ENCODE data around the gene NOMO2.
"Not testable (repeated sequence)": the region's sequence is repeated elsewhere in the genome, so short reads cannot be mapped to it uniquely, and the experiment has no call there.

NOMO2 gene, protein sequence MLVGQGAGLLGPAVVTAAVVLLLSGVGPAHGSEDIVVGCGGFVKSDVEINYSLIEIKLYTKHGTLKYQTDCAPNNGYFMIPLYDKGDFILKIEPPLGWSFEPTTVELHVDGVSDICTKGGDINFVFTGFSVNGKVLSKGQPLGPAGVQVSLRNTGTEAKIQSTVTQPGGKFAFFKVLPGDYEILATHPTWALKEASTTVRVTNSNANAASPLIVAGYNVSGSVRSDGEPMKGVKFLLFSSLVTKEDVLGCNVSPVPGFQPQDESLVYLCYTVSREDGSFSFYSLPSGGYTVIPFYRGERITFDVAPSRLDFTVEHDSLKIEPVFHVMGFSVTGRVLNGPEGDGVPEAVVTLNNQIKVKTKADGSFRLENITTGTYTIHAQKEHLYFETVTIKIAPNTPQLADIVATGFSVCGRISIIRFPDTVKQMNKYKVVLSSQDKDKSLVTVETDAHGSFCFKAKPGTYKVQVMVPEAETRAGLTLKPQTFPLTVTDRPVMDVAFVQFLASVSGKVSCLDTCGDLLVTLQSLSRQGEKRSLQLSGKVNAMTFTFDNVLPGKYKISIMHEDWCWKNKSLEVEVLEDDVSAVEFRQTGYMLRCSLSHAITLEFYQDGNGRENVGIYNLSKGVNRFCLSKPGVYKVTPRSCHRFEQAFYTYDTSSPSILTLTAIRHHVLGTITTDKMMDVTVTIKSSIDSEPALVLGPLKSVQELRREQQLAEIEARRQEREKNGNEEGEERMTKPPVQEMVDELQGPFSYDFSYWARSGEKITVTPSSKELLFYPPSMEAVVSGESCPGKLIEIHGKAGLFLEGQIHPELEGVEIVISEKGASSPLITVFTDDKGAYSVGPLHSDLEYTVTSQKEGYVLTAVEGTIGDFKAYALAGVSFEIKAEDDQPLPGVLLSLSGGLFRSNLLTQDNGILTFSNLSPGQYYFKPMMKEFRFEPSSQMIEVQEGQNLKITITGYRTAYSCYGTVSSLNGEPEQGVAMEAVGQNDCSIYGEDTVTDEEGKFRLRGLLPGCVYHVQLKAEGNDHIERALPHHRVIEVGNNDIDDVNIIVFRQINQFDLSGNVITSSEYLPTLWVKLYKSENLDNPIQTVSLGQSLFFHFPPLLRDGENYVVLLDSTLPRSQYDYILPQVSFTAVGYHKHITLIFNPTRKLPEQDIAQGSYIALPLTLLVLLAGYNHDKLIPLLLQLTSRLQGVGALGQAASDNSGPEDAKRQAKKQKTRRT

GRCh38 chr16:18561727-18562314 is at the start of gene NOMO2:
Gene NOMO2 (minus strand): TSS chr16:18562097. CDS start chr16:18562040, 57 bp downstream.
- not testable (repeated sequence) for DNase-seq

- not testable (repeated sequence) for DNase-seq
Observed at GRCh38 chr16:18610147-18610803, 48.4 kb upstream of the NOMO2 start.

GRCh38 chr16:18608271-18608670 is 46.4 kb upstream of the NOMO2 start:
- DNase-seq, result not testable (repeated sequence)

- DNase-seq, result not testable (repeated sequence)
Observed at GRCh38 chr16:18603572-18604246, 41.8 kb upstream of the NOMO2 start.

DNA sequence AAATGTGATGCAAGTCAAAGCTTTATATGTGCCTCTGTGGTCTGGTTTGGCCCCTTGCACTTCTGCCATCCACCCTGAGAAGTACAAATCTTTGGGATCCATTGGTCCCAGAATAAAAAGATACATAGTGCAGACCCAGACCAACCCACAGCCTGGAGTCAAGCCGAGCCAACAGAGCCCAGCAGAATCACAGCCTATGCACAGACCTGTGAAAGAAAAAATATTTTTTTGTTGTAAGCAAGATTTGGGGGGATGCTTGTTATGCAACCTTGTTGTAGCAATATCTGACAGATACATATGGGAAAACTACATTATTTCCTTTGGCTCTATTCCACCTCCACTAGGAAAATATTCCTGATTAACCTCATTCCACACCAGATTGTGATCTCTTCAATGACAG is 36.7 kb upstream of the NOMO2 start:
- not testable (repeated sequence) for DNase-seq

DNA sequence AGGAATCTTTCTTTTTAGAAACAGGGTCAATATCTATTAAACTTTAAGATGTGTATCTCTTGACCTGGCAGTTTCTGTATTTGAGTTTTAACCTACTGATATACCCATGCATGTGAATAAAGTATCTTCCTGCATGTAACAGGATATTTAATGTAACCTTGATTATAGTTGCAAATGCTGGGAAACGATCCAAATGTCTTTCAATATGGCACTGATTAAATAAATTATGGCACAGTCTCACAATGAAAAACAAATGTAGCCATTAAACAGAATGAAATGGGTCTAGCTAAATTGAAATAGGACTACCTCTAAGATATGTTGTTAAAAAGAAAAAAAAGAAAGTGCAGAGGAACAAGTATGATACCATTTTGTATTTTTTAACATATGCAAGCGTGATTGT is 35.8 kb upstream of the NOMO2 start:
- DNase-seq, result not testable (repeated sequence)

DNA sequence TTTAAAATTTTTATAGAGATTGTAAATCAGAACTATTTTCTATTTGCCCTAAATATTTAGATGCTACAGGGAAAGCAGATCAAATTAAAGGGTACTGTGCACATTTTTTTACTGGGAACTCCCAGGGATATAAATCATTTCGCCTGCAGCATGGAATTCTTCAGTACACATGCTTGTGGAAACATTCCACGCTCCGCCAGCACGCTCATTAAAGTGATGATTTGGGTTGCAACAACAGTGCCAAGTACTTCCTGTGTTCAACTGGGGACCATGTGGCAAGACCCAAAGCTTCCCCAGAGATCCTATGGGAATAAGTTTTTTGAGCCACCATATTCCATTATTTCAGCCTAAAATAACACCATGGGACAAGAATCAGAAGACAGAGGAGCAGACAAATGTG is 35.4 kb upstream of the NOMO2 start:
- DNase-seq, result not testable (repeated sequence)

DNA sequence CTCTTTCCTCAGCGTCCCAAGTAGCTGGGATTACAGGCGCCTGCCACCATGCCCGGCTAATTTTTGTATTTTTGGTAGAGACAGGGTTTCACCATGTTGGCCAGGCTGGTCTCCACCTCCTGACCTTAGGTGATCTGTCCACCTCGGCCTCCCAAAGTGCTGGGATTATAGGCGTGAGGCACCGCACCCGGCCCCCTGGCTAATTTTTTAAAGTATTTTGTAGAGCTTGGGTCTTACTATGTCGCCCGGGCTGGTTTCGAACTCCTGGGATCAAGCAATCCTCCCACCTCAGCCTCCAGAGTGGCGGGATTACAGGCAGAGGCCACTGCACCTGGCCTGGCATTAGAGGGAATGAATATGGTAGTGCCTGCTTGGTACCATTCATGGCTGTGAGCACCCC is 33.9 kb upstream of the NOMO2 start:
- not testable (repeated sequence) for DNase-seq

- not testable (repeated sequence) for DNase-seq
Observed at GRCh38 chr16:18594880-18595279, 33.0 kb upstream of the NOMO2 start.

GRCh38 chr16:18593904-18594303 is 32.0 kb upstream of the NOMO2 start:
- DNase-seq, result peak; percentile 1

DNA sequence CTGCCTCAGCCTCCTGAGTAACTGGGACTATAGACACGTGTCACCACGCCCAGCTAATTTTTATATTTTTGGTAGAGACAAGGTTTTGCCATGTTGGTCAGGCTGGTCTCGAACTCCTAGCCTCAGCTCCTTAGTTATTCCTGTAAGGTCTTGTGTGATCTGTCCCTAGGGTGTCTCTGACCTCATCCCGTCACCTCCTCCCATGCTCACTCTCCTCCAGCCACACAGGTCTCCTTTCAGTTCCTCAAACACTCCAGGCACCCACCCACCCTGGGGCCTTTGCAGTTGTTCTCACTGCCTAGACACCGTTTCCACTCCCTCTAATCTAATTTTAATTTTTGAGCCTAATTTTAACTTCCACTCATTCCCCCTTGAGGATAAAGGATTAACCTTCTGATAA is 31.1 kb upstream of the NOMO2 start:
- not testable (repeated sequence) for DNase-seq

DNA sequence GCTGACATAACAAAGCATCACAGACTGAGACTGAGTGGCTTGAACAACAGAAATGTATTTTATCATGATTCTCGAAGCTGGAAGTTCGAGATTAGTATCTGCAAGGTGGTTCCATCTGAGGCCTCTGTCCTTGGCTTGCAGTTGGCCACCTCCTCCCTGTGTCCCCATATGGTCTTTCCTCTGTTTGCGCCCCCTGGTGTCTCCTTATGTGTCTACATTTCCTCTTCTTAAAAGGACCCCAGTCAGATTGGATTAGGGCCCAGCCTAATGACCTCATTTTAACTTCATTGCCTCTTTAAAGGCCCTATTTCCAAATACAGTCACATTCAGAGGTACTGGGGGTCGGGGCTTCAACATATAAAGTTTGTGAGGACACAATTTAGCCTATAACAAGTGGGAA is 30.0 kb upstream of the NOMO2 start:
- peak; percentile 76 for DNase-seq

DNA sequence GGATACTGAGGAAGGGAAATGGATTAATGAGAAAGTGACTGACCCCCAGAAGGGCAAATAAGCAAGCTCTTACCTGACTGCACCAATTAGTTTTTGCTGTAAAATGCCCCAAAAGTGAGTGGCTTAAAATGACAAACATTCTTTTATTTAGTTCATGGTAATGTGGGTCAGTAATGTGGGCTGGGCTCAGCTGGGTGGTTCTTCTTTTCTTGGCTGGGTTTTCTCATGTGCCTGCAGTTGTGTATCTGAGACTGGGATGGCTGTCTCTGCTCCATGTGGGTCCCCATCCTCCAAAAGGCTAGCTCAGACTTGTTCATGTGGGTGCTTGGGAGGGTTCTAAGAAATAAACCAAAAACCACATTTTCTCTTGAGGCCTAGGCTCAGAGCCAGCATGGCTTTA is 29.5 kb upstream of the NOMO2 start:
- not testable (repeated sequence) for DNase-seq

GRCh38 chr16:18589806-18590205 is 27.9 kb upstream of the NOMO2 start:
- DNase-seq, result not testable (repeated sequence)

- peak; percentile 48 for DNase-seq
Observed at GRCh38 chr16:18586560-18587540, 25.0 kb upstream of the NOMO2 start.

DNA sequence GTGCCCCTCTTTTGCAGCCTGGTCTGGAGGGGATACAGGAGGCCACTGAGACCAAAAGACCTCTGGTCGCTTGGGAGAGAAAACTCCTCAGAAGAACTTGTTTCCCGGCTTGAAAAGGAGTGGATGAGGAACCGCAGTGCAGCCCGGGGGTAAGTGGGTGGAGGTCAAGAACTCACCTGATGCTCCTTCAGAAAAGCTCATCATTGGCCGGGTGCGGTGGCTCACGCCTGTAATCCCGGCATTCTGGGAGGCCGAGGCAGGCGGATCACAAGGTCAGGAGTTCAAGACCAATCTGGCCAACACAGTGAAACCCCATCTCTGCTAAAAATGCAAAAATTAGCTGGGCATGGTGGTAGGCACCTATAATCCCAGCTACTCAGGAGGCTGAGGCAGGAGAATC is 23.9 kb upstream of the NOMO2 start:
- not testable (repeated sequence) for DNase-seq

GRCh38 chr16:18582902-18583301 is 21.0 kb upstream of the NOMO2 start:
- DNase-seq, result no peak

DNA sequence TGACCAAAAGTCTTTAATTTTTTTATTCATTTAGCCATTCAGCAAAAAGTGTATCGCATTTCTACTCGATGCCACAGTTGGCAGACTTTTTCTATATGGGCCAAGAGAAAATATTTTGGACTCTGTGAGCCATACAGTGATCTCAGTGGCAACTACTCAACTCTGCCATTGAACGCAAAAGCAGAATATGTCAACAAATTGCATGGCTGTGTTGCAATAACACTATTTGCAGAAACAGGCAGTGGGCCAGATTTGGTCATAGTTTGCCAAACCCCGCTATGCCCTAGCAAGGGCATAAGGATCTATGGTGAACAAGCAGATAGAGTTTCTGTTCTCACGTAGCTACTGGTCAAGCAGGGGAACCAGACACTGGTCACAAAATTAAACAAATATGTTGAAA is 18.5 kb upstream of the NOMO2 start:
- not testable (repeated sequence) for DNase-seq

DNA sequence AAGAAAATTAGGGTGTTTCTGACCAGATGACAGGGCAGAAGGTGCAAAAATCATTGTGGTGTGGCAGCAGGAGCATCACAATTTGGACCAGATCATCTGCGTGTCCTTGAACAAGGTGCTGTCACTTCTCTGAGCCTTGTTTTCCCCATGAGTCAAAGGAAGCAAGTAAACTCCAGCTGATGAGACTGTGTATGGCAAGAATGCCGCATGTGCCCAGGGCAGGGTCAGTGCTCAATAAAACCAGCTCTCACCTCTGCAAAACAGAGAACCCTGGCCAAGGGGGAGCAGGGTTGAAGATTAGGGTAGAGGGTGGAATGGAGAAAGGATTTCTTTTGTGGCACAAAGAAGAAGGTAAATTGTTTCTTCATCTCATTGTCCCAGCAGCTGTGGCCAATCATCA is 17.4 kb upstream of the NOMO2 start:
- DNase-seq, result not testable (repeated sequence)

DNA sequence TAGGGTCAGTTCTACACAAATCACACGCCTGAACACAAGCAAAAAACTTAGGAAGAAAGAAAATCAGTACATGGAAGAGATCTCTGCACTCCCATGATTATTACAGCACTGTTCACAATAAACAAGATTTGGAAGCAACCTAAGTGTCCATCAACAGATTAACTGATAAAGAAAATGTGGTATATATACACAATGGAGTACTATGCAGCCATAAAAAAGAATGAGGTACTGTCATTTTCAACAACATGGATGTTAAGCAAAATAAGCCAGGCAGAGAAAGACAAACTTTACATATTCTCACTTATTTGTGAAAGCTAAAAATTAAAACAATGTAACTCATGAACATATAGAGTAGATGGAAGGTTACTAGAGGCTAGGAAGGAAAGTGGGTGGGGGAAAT is 16.0 kb upstream of the NOMO2 start:
- DNase-seq, result not testable (repeated sequence)
